ENCODE data around the gene PIAS4.

The PIAS4 gene

GRCh38 chr19:4045597-4046361 lies 38.2 kb downstream of the PIAS4 start:
- no peak for TF ChIP-seq CTCF (IDR thresholded peaks at IDR 0.05; ENCODE audit: low read depth, low read length)

DNA sequence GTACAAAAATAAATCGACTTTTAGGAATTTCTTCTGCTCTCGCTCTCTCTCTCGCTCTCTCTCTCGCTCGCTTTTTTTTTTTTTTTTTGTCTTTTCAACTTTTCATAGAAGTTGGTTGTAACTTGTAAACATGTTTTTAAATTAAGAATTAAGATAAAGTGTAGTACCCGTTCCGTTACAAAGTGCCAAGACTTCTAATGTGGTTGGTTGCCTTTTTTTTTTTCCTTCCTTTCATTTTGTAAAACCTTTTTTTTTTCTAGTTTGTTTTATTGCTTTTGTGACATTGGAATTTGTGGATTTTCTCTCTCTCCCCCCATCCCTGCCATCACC lies 38.8 kb downstream of the PIAS4 start:
- no peak for TF ChIP-seq CTCF (IDR thresholded peaks at IDR 0.05; ENCODE audit: low read depth, low read length)
- DNase-seq (ENCODE audit: extremely low read depth, low read depth): no peak

More at GRCh38 chr19:4045597-4046361, 38.2 kb downstream of the PIAS4 start:
- no peak for DNase-seq (ENCODE audit: extremely low read depth, low read depth)

- DNase-seq (ENCODE audit: extremely low read depth, low read depth): no peak
- no peak for TF ChIP-seq CTCF (IDR thresholded peaks at IDR 0.05; ENCODE audit: low read depth, low read length)
Measured at GRCh38 chr19:4046946-4047683, 39.6 kb downstream of the PIAS4 start.

DNA sequence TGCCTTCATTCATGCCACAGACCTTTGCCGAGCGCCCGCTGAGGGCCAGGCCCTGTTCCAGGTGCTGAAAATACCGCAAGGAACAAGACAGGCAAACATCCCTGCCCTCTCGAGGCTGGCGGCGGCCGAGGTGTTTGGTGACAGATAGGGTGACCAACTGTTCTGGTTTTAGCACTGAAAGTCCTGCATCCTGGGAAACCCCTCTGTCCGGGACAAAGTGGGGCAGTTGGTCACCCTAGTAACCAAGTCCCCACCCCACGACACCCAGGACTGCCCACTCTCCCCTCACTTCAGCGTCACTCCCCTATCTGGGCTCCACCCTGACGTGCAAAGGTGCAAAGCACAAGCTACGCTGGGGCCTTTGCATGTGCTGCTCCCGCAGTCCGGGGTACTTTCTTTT lies 41.9 kb downstream of the PIAS4 start:
- no peak for TF ChIP-seq CTCF (IDR thresholded peaks at IDR 0.05; ENCODE audit: low read depth, low read length)
- no peak for DNase-seq (ENCODE audit: extremely low read depth, low read depth)

GRCh38 chr19:4051175-4052101 lies 43.9 kb downstream of the PIAS4 start:
- no peak for DNase-seq (ENCODE audit: extremely low read depth, low read depth)

More at GRCh38 chr19:4051175-4052101, 43.9 kb downstream of the PIAS4 start:
- no peak for TF ChIP-seq CTCF (IDR thresholded peaks at IDR 0.05; ENCODE audit: low read depth, low read length)

Measured in AG09319 (cell line).